Cerebellar cortex (tissue), 1 donor: Measurements from ENCODE around the gene GOLT1B.
"Not testable (repeated sequence)": the region's sequence is repeated elsewhere in the genome, so short reads cannot be mapped to it uniquely, and the experiment has no call there.

Source experiments
- DNase-seq: peaks from one replicate; pipeline ENCODE4 v3.0.0-alpha.2; 2015; ENCODE audit warnings: low spot score

Gene GOLT1B, protein sequence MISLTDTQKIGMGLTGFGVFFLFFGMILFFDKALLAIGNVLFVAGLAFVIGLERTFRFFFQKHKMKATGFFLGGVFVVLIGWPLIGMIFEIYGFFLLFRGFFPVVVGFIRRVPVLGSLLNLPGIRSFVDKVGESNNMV

DNA sequence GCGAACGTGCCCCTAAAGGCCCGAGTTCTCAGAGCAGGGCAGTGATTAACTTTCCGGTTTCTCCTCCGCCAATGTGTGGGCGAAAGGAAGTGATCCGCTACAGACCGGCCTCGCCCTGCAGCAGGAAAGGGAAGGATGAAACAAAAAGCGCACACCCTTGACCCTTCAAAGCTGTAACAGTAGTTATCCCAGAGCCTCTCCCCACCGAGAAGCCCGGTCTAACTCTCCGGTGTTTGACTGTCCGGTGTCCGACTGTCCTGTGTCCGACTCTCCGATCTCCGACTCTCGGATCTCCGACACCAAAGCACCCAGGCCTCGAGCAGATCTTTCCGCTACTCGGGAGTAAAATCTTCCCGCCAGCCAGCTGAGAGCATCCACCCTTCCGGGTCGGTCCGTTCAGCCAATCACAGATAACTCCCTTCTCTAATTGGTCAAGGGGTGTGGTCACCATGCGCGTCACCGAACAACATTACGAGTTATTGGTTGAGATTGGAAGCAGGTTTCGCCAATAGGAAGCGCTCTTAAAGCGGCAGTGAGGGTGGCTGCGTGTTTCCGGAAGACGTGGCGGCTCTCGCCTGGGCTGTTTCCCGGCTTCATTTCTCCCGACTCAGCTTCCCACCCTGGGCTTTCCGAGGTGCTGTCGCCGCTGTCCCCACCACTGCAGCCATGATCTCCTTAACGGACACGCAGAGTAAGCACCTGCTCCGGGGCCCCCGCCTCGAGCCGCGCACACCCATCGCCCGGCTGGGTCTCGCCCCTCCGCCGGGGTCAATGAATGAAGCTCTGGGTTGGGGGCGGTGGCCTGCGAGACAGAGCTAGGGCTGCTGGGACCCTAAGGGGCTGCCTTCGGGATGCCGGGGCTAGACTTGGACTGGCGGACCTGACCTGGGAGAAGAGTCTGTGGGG is at the start of gene GOLT1B, which contains the start of gene RECQL:
GOLT1B (plus strand) TSS at position 532 of the 906 bp plus-strand sequence; CDS start at position 667, 135 bp downstream.
RECQL (minus strand) TSS at position 378 of the 906 bp plus-strand sequence. CDS start 2,065 bp downstream, outside the sequence.
- peak; percentile 99 for DNase-seq

DNA sequence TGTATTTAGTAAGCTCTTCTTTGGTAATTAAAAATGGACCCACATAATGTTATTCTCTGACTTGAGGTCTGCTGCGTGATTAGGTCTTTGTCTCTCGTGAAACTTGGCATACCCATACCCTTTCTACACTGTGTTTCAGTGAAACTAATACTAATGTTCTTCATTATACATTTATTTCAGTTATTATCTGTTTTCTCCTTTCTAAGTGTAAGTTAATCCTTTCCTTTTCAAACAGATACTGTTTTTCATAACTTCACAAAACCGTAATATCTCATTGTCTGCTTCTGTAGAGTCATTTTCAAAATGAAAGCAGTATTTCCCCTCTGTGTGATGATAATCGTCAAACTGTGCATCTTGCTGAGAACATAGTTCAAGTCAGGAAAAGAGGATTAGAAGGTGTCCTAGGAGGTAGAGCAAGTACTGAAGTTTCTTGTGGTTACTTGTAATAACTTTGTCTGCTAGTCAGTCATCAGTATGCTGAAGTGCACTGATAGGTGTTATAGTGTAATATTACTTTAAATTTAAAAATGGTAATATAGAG is 48.2 kb upstream of the GOLT1B start:
- DNase-seq: no peak

DNA sequence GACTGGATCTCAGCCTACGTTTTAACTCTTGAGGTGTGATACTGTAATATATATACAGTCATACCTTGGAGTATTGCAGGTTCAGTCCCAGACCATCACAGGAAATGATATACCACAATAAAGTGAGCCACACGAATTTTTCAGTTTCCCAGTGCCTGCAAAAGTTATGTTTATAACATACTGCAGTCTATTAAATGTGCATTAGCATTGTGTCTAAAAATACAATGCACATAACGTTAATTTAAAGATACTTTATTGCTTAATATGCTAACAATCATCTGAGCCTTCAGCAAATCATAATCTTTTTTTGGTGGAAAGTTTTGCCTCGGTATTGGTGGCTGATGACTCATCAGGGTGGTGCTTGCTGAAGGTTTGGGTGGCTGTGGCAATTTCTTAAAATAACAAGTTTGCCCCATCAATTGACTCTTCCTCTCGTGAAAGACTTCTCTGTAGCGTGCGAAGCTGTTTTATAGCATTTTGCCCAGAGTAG is 45.3 kb upstream of the GOLT1B start:
- DNase-seq: no peak

DNA sequence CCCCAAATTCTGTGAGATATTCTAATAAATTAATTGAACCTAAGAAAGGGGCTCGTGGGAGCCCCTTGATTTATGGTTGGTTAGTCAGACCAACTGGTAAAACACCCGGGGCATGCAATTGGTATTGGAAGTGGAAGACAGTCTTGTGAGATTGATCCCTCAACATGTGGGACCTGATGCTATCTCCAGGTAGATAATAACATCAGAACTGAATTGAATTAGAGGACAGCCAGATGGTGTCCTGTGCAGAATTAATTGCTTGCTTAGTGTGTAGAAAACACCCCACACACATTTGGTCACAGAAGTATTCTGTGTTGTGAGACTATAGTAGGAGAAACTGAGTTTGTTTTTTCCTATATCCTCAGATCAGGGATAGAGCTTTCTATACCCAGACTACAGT is 42.1 kb upstream of the GOLT1B start:
- DNase-seq: no peak

DNA sequence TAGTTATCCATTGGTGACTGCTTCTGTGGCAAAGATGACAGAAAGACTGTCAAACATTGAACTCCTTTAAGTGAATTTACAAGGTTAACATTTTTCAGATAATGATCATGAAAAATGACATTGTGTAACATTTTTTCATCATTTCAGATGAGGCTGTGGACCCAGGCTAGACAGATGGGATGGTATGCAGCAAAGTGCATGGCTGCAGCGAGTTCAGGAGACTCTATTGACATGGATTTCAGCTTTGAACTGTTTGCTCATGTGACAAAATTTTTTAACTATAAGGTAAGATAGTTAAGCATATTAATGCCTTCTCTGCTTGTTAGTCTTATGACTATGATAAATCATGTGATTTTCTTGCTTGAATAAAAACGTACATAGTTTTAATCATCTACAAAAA is 34.3 kb upstream of the GOLT1B start:
- not testable (repeated sequence) for DNase-seq

DNA sequence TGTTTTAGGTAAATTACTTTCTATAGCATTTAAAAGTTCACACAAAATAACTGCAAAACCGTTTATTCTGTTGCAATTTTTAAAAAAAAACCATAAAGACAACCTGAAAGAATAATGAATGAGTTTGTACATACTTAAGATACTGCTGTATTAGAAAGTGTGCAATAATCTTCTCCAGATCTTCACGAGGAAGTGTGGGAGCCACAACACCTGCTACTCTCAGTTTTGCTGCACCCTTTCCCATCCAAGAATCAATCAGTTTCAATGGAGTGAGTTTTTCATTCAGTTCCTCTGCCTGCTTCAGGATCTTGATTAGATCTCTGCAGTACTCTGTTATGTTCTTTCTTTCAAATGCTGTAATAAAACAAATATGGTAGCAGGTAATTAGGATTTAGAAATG is 30.3 kb upstream of the GOLT1B start:
- DNase-seq: no peak

DNA sequence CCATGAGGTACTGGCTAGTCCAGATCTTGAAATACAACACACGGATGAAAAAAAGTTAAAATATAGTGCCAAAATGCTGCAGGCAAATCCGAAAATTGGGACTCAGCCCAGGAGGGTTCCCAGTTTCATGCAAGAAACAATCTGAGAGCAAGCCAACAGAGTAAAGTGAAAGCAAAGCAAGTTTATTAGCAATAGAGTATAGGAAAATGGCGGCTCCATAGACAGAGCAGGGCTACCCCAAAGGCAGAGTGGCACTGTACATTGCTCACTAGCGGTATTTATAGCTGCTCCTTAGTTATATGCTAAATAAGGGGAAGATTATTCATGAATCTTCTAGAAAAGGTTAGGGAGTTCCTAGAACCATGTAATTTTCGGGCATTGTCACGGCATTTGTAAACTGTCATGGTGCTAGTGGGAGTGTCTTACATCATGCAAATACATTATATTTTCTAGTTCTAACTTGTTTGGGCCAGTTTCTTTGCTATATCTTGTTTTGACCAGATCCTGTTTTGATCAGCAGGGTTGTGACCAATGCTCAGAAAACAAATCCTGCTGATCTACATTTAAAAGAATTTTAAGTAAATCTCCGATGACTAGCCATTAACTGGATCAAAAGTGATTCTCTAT is 29.3 kb upstream of the GOLT1B start:
- no peak for DNase-seq

DNA sequence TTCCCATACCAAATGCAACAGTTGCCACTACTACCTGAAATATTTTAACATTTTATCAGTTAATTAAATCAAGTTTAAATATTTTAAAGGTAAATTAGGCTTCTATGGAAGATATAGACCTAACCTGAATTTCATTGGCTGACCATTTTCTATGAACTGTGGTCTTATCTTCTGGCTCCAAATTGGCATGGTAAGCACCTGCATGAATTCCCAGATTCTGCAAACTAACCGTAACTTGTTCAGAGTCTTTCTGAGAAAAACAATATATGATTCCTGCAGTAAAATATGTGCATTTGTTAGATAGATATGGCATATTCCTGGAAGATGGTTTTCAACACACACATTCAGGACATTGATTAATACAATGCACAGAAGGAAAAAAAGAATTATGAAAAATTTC is 26.0 kb upstream of the GOLT1B start:
- DNase-seq: no peak

DNA sequence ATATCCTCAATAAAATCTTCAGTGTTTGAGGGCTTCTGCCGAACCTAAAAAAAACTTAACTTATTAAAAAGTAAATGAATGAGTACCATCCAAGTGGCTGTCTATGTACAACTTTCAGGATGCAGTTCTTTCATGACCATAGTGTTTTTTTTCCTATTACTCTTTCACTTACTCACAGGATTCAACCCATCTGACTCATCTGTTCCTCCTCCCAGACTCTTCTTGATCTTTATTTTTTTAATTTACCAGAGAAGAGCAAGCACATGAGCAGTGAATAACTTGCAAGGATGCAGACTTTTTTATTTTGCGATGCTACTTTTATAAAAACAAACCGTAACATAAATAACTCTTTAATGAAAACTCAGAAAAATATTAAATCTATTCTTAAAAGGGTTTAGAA is 24.6 kb upstream of the GOLT1B start:
- no peak for DNase-seq

DNA sequence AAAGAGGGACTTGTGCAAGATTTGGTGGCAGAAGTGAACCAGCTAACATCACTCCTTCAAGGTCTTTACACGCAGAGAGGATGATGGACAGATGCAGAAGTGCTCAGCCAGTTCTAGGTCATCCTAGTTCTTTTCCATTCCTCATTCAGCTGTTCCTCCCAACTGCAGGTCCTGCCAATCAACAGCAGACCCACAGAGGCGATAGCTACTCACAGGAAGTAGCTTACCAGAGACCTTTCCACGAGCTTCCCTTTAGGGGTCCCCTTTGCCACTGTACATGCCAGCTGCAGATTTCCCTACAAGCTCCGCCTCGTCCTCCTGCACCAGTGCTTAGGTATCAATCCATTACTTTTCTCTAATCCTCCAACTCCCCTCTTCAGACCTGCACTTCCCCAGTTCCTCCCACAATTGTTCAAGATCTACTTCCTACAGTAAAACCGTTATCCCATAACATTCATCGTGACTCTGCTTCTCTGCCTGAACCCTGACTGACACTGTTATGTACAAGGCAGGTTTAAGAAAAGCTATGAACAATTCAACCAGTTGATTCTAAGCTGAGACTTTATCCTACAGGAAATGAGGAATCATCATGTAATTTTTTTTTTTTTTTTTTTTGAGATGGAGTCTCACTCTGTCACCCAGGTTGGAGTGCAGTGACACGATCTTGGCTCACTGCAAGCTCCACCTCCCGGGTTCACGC is 22.7 kb upstream of the GOLT1B start:
- no peak for DNase-seq

DNA sequence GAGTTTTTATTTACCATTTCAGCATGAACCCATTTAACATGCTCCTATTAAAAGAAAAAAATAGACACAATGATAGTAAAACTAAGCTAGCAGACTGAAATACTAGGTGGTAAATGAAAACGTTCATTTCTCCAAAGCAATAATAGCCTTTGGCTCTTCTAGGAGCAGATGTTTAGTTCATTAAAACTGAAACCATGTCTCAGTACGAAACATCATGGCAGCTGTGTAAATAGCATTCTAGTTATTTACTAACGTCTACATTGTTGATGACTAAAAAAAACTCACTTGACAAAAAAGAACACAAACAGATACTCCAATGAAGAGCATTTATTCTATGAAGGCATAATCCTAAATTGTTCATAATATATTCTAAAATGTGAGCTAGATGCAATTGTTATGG is 18.1 kb upstream of the GOLT1B start:
- DNase-seq: no peak

DNA sequence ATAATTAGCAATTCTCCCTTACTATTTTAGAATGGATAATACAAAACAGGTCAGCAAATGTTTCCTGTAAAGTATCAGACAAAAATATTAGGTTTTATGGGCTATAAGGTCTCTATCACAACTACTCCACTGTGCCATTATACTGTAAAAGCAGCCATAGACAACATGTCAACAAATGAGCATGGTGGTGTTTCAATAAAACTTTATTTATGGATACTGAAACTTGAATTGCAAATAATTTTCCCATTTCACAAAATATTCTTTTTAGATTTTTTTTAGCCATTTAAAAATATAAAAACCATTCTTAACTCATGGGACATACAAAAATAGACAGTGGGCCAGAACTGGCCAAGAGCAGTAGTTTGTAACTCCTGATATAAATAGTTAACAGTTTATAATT is 15.6 kb upstream of the GOLT1B start:
- no peak for DNase-seq

DNA sequence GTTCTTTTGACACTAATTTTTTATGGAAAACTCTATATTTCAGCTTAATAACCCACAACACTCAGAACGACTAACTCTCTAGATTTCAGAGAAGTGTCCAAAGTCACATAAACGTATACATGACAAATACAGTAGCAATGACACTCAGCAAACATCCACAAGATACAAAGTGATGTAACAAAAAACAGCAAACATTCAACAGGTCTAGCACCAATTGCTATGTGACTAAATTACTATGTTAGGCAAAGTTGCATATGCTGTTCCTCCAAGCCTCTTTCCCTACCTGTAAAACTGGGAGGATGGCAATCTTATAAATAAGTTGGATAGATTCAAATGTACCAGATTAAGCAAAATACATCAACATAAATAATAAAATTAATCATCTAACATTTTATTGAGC is 1.8 kb upstream of the GOLT1B start:
- no peak for DNase-seq

DNA sequence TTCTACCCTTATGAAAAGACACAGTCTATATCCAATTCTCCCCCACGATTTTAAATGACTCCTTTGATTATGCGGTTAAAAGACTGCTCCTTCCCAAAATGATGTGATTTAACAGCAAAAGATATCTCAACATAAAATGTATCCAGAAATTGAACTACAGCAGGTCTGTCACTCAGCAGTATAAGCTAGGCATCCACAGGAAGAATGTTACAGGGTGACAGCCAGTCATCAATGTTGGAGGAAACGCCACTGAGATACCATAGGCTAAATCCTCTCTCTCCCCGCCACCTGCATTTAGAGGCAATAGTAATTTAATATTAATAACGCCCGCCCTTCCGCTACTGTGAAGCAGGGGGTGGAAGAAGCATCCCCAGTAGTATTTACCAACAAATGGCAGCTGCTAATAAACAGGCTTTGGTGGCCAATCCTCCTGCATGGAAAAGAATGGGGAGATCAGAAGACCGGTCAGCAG is 767 bp upstream of the GOLT1B start:
- DNase-seq: peak; percentile 4

DNA sequence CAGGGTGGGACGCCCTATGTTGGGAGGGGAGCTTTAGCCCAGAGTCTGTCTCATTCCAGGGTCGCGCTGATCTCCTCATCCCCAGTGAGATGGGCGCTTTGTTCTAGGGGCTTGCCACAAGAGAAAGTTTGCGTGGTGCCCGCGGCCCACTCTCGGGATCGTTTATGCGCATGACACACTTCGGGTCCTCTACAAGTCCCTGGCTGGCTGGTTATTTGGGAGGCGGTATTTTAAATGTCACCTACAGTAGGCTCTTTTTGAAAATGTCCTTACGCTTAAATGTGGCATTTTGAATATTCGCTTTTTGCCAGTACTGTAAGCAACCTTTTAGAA is 541 bp downstream of the GOLT1B start:
- peak; percentile 38 for DNase-seq

DNA sequence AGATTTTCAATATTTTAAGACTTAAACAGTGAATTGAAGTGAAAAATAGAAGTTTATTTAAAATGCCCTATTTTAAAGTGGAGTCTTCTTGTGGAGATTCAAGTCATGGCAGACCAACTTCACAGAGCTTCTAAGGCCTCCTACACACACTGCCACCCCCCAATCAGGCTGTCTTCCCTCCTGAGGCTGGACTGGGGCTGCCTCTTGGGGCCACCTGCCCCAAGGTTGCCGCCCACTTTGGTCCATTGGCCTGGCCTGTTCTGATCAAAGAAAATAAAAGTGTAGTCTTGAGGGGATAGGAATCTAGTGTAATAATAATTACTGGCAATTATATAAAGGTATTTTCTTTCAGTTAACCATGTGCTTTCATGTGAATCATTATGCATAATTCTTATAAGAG is 1.3 kb downstream of the GOLT1B start:
- no peak for DNase-seq

DNA sequence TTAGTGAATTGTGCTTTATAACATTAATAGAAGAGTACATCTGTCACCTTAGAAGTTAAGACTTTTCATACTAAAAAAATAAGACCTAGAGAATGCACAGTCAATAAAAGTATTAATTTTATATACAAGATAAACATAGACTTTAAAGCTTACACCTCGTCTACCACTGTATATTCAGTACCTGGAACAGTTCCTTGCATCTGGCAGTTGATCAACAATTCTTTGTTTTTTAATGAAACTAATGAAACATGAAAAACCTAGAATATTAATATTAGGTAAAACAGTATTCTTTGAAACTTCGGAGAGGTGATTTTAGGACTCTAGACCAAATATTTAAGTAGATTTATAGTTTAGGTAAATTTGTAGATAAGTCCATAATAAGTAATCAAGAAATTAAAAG is 4.3 kb downstream of the GOLT1B start:
- no peak for DNase-seq

DNA sequence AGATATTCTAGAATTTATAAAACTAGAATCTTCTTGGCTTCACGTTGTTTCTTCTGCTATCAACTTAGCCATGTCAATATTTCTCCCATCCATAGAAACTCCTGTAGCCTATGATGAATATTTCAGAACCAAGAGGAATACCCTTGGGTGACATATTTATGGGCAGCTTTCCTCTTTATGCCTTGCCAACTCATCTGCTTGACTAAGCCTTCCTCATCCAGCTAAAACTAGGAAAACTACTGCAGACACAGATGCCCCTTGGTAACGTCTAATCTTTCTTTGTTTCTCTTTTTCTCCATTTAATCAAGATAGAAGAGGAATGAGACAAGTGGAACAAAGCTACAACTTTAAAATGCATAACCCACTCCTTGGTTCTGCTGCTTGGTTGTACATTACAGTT is 6.3 kb downstream of the GOLT1B start:
- DNase-seq: no peak

DNA sequence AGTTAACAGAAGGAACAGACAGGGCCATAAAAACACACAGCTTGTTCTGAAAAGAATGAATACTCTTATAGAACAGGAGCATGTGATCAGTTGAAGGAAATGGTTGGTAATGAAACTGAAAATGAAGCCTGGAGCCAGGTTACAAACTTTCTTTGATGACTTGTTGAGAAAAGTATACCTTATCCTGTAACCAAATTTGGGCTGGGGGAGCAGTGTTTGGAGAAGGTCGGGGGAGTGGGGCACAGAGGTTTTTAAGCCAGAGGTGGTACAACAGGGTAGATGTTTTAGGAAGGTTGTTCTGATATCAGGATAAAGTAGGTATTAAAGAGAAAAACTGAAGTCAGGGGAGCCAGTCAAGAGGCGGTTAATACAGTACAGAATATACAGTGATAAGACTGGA is 8.2 kb downstream of the GOLT1B start:
- no peak for DNase-seq

DNA sequence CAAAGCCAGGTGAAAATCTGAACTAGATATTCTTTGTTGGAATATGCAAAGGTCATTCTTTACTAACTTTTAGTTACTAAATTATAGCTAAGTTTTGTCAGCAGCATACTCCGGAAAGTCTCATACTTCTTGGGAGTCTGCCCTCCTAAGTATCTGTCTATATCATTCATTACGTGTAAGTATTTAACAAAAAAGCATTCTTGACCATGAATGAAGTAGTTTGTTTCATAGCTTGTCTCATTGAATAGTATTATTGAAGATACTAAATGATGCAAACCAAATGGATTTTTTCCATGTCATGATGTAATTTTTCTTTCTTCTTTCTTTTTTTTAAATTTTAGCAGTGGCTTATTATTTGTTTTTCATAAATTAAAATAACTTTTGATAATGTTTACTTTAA is 14.7 kb downstream of the GOLT1B start:
- no peak for DNase-seq

DNA sequence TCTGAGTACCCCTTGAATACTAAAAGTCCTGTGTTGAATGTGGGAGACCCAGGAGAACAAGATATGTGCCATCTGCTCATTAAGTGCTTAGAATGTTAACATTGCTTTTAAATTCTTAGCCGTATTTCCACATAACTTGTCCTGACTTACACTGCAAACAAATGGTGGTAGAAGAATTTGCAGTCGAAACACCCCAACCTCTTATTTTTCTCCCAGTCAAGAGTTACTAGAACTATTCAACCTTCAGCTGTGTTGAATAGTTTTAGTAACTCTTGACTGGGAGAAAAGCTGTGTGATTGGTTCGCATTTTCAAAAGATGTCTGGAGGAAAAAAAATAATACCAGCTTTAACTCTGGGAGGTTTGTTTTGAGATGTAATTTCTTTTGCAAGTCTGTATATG is 16.9 kb downstream of the GOLT1B start:
- no peak for DNase-seq

DNA sequence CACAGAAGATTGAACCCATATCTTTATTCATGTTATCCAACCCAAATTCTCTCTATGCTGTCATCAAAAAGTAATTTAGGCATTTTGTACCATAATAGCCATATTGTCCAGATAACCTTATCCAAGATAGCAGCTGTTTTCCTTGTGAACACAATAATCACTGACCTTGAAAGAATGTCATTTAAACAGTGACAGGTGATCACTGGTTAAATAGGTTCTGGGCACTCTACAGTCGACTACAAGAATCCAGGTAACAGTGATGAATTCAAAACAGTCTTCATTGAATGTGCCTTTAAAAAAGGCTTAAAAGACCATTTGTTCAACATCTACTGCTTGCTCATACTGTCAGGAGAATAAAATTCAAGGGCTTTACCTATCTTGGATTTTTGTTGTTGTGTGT is 20.0 kb downstream of the GOLT1B start:
- DNase-seq: no peak
